ENCODE measurements around the gene ADRA2C.

DNA sequence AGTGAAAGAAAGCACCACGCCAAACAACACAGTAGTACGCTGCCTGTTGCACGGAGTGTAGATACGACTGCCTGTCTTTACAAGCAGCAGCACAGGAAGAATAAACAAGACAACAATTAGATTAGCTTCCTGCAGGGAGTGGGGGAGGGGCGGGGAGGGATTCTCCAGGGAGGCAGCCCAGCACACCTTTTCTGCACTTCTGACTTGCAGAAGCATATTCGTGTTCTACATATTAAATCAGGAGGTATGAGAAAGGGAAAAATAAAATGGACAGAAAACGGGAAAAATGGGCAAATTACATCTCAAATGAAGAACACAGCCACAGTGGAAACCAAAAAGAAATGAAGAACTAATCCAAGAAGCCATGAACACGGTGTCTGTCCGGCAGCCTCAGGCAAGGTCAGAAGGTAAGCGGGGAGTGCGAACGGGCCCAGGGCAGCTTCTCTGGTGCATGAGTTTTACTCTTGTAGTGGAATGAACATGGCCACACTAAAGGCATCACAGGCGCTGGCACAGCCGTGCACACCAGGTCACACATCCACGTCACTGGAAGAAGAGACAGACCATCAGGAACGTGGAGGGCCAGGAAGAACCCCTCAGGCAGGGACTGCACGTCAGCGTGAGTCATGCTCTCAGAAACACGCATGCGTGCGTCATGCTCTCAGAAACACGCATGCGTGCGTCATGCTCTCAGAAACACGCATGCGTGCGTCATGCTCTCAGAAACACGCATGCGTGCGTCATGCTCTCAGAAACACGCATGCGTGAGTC is 20.1 kb upstream of the ADRA2C start:
- no peak for TF ChIP-seq EZH2 (IDR thresholded peaks at IDR 0.05; ENCODE audit: borderline replicate concordance, low read length)
- TF ChIP-seq, protein P1, sequence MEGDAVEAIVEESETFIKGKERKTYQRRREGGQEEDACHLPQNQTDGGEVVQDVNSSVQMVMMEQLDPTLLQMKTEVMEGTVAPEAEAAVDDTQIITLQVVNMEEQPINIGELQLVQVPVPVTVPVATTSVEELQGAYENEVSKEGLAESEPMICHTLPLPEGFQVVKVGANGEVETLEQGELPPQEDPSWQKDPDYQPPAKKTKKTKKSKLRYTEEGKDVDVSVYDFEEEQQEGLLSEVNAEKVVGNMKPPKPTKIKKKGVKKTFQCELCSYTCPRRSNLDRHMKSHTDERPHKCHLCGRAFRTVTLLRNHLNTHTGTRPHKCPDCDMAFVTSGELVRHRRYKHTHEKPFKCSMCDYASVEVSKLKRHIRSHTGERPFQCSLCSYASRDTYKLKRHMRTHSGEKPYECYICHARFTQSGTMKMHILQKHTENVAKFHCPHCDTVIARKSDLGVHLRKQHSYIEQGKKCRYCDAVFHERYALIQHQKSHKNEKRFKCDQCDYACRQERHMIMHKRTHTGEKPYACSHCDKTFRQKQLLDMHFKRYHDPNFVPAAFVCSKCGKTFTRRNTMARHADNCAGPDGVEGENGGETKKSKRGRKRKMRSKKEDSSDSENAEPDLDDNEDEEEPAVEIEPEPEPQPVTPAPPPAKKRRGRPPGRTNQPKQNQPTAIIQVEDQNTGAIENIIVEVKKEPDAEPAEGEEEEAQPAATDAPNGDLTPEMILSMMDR (IDR thresholded peaks at IDR 0.05; ENCODE audit: low read length), result no peak

Data from OCI-LY1 (cell line).